Measurements from ENCODE around the gene GPR37L1.

The GPR37L1 gene, protein sequence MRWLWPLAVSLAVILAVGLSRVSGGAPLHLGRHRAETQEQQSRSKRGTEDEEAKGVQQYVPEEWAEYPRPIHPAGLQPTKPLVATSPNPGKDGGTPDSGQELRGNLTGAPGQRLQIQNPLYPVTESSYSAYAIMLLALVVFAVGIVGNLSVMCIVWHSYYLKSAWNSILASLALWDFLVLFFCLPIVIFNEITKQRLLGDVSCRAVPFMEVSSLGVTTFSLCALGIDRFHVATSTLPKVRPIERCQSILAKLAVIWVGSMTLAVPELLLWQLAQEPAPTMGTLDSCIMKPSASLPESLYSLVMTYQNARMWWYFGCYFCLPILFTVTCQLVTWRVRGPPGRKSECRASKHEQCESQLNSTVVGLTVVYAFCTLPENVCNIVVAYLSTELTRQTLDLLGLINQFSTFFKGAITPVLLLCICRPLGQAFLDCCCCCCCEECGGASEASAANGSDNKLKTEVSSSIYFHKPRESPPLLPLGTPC

DNA sequence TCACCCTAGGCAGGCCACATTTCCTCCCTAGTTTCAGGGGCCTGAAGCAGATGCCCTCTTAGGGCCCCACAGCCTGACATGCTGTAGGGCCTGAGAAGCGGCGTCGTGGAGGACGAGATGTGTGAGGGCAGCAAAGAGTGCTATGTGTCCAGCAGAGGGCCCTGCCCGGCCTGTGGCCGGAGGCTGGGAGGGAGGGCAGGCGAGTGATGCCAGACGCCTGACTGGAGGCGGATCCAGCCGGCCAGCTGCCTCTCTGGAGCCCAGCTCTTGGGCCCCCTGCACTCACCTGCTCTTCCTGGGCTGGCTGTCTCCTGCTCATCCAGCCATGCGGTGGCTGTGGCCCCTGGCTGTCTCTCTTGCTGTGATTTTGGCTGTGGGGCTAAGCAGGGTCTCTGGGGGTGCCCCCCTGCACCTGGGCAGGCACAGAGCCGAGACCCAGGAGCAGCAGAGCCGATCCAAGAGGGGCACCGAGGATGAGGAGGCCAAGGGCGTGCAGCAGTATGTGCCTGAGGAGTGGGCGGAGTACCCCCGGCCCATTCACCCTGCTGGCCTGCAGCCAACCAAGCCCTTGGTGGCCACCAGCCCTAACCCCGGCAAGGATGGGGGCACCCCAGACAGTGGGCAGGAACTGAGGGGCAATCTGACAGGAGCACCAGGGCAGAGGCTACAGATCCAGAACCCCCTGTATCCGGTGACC, at the start of gene GPR37L1:
TSS of gene GPR37L1 (plus strand) at position 279 of the 697 bp plus-strand sequence. CDS start at position 326, 47 bp downstream.
- no peak for DNase-seq

DNA sequence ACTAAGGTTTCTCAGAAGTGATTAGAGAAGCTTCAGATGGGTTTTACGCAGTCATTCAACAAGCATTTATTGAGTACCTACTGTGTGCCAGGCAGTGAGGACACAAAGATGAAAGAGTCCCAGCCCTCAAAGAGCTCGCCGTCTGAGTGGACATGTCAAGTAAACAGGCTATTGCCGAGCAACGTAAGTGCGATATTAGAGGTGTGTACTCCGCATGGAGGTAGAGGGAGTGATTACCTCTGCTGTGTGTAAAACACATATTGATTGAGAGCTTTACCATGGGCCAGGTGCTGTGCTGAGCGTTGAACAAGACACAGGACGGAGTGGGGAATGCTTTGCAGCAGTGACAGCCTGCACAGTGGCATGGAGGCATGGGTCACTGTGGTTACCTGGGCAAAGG, 49.5 kb upstream of the GPR37L1 start:
- no peak for DNase-seq

DNA sequence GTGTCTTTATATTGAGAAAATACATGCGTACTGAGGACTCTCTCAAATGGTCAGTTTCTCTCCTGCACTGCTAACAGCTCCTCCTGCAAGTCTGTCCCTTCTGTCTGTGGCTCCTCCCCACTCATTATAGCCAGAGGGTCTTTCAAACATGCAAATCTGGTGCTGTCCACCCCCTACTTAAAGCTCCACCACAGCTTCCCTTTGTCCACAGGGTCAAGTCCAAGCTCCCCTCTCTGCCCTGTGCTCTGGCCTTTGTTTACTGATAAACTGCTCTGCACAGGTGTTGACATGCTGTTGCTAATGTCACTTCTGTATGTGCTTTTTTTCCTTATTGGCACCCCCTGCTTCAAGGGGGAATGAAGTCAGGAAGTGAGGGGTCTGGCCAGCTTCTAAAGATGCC, 47.7 kb upstream of the GPR37L1 start:
- DNase-seq: no peak

DNA sequence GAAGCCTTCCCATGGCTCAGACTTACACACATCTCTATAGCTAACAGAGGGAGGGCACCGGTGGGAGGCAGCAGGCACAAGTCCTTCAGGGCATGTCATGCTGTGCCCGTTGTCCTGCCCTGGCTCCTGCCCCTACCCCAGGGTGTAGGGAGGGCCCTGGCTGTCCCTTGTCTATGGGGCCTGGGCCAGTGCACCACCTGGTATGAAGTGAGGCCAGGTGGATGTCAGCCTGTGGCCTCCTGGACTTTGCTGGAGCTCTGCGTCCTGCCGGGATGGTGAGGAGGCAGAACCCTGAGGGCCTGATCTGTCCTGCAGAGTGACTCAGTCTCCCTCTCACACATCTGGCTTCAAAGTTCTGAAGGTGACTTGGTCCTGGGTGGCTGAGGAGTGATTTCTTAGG, 47.3 kb upstream of the GPR37L1 start:
- DNase-seq: no peak

DNA sequence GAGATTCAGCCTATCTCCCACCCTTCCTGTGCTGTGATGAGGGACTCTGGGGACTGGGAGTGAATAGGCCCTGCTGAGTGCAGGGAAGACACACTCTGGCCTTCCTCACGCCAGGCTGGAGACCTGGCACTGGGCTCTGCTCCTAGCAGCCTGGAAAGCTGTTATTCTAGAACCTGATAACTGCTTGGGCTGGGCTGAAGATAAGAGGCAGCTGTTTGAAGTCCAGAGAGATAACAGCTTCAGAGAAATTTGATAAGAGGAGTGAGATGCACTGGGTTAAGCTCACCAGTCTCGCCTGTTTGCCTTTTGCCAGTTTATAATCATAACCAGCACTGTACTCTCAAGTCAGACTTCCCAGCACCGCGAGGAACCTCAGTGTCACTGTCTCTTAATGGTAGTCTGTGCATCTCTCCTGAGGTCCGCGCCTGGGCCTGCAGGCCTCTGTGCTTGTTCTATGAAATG, 46.6 kb upstream of the GPR37L1 start:
- DNase-seq: no peak

DNA sequence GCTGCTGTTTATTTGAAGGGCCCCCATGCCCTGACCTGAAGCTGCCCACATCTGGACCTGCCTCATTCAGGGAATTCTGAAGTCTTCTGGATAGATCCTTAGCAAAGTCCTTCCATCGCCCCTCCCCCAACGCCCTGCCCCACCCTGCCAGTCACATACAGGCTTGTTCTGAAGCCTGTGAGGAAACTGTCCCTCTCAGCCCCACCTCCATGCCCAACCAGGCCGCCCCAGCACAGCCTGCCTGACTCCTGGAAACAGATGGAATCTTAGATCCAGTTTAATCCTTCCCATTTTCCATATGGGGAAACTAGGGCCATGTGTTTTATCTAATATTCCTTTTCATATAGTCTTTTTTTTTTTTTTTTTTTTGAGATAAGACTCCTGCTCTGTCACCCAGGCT, 44.5 kb upstream of the GPR37L1 start:
- DNase-seq: no peak

DNA sequence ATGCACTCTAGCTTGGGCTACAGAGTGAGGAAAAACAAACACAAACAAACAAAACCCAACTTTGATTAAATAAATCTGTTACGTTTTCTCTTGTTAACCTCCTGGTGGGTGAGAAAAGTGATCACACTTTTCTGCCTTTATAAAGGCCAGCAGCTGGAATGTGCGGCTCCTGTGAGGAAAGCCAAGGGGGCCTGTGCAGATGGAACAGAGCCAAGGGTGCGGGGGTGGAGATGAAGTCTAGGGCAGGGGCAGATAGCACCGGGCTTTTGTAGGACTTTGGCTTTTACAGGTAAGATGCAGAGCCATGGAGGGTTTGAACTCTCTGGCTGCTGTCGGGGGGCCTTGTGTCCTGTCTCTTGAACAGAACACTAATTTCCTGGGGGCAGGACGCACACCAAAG, 40.7 kb upstream of the GPR37L1 start:
- DNase-seq: no peak

DNA sequence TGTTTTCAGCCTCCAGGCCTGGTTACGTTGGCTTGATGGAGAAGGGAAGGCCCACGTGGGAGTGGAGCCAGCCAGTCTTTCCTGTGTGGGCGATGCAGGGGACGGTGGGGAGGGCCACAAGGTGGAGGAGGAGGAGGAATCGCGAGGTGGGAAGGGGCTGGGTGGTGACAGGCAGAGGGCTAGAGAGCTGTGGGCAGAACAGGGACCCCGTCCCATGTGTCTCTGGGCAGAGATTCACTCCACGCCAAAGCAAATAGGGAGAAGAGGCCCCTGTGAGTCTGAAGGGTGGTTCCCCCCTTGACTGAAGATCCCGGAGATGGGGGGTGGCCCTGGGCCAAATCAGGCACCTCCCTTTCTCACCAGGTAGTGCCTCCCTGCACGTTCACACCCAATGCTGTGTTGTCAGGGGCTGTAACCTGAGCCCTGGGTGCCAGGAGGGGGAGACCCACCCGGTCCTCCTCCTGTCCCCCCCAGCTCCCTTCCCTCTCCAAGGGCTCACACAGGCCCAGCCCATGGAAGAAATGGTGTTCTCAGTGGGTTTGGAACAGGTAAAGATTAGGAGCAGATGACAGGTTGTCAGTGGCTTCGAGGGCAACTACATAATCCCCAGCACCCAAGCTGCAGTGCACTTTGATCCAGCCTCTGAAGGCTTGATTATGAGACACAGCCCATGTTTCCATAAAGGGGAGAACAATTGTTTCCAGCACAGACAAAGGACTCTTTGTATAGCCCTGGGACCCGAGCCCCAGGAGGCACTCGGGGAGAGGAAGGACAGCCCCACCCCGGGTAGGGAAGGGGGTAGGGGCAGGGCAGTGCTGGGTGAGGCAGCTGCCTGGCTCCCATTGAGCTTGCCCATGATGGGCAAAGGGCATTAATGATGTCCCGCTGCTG, 37.7 kb upstream of the GPR37L1 start:
- DNase-seq: no peak

DNA sequence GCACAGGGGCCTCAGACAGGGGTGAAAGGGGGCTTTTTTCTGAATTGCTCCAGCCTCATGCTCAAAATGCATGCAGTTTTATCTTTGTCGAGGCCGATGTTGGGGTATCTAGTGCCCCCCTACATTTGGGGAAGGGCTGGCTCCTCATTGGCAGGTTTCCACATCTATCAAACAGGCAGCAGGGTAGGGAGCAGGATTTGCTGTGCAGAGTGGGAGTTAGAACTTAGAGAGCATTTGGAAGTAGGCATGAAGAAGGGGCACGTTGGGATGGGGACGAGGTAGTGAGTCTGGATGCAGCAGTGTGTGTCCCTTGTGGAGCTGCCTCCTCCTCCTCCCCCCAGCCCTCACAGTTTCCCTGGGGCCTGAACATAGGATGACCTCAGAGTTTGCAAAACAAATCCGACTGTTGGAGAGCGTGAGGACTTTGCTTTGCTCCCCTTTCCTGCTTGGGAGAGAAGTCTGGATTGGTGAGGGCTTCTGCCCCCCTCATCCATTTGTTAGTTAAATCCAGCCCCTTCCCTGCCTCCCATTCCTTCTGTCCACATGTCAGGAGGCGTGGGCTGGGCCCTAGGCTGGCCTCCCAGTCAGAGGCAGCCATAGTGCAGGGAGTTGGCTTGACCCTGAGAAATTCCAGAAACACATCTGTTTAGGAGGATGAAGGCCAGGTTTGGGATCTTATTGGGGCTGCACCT, 36.9 kb upstream of the GPR37L1 start:
- DNase-seq: no peak

DNA sequence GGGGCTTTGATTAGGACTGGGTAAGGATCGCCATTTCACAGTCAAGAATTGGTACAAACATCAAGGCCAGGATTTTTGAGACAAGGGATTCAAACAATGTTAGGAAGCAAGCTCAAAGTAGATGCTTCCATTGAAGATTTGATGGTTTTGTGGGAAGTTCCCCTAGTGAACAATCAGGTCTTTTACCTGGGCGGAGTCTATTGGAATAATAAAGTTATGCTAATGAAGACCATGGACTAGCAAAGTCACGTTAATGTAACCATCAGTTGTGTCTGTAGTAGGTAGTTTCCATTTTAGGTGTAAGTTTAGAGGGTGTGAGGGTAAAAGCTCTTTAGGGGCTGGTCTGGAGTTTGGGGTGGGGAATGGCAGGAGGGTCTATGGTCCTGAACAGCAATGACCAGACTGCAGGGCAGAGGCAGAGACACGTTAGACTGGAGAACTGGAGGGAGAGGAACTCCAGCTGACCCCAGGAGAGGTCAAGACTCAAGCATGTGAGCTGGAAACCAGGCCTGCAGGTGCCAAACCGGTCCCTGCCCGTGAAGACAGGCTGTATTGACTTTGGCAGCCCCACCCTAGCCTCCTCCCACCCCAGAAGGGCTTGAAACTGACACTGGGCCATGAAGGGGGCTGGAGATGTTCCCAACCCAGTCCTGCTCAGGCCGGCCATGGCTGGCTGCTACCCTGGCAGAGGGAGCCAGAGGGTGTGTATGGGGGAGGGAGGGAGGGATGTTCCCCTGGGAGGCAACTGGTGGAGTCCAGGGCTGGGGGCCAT, 36.0 kb upstream of the GPR37L1 start:
- no peak for DNase-seq

DNA sequence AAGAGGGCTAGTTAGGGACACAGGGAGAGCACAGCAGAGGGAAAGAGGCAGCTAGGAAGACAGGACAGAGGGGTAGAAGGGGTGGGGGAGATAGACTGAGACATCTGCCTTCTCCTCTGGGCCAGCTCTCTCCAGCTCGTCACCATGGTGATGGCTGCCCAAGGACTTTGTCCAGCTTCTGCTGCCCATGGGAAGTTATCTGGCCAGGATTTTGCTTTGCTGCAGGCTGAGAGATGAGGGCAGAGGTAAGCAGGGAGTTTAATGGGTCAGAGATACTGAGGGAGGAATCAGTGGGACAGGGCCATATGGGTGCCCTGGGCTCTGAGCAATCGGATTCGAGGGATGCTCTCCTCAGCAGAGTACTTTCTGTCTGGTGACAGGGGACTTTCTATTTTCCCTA, 34.5 kb upstream of the GPR37L1 start:
- DNase-seq: no peak

DNA sequence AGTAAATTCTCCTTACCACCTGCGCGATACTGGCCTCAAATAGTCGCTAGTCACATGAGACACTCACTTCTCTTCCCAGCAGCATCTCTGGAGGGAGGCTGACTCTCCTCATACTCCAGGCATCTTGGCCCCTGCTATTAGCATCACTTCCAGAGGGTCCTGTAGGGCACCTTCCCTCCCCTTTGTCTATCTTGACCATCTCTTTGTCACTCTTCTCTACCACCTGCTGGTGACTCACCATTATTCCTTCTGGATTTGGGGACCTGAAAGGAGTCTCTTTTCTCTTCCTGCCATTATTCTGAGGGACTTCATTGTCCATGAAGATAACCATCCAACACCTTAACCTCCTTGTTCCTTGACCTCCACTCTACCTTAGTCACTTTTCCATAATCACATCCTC, 31.7 kb upstream of the GPR37L1 start:
- DNase-seq: no peak

DNA sequence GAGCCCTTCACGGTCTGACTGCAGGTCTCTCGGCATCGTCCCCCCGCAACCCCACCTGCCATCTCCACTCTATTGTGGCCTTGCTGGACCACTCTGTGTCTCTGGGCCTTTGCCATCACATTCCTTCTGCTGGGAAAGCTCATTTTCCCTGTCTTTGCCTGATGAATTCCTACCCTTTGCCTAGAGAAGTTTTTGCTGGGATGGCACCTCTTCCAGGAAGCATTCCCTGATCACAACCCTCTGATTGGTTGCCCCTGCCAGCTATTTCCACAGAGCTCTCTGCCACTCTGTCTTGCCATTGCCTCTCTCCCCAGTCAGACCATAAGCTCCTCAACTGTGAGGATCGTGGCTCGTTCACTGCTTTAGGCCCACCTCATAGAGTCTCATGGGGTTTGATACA, 28.9 kb upstream of the GPR37L1 start:
- no peak for DNase-seq

DNA sequence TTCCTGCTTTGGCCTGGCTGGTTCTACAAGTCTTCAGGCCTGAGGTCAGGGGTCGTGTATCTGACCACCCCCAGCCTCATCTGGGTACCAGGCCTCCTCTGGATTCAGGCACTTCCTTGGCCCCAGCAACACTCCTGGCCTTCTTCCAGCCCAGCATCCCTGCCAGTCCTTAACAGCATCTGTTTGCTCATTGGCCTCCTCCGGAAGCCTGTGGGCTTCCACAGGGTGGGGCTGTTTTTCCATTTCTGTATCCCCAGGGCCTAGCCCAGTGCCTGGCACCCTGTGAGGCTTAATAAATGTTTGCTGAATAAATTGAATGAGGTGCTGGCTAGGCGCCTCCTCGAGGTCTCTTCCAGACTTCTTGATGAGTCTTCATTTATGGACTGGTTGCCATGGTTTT, 21.5 kb upstream of the GPR37L1 start:
- no peak for DNase-seq

DNA sequence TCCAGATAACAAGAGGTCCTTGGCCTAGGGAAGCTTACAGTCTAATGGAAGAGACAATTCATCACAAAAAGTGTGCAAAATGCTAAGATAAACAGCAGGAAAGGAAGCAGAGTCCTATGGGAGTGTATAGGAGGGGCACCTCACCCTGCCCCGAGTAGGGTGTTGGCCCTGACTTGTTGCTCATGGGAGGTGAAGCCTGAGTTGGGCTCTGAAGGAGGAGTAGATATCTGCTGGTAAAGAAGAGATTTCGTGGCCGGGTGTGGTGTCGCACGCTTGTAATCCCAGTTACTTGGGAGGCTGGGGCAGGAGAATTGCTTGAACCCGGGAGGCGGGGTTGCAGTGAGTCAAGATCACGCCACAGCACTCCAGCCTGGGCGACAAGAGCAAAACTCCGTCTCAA, 18.6 kb upstream of the GPR37L1 start:
- no peak for DNase-seq

DNA sequence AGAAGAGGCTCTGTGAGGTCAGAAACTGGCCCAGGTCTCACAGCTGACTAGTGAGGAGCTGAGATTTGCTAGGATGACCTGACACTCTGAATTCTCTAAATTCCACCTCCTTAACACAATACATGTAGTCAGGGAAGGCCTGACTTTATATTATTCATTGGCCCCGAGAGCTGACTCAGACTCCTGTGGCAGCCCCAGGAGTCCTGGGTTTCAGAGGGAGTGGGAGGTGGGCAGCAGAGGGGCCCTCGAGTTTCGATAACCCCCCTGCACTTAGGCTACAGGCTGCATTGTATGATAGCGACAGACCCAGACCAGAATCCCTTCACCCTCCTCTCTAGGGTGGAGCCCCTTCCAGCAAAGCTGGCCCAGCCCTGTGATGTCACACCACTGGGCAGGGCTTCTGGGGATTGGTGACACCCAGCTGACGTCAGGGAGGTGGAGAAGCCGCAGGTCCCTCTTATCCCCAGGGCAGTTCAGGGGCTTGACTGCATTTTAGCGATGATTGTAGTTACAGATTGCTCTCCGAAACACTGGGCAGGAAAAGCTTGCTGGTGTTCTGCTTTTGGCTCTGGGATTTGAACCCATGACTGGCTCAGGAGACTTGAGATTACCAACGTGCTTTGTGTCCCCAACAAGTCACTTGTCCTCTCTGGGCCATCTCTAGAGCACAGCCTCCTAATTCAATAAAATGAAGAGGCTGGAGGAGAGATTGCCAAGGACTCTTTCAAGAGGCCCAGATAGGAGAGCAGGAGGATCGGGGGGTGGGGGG, 17.0 kb upstream of the GPR37L1 start:
- no peak for DNase-seq

DNA sequence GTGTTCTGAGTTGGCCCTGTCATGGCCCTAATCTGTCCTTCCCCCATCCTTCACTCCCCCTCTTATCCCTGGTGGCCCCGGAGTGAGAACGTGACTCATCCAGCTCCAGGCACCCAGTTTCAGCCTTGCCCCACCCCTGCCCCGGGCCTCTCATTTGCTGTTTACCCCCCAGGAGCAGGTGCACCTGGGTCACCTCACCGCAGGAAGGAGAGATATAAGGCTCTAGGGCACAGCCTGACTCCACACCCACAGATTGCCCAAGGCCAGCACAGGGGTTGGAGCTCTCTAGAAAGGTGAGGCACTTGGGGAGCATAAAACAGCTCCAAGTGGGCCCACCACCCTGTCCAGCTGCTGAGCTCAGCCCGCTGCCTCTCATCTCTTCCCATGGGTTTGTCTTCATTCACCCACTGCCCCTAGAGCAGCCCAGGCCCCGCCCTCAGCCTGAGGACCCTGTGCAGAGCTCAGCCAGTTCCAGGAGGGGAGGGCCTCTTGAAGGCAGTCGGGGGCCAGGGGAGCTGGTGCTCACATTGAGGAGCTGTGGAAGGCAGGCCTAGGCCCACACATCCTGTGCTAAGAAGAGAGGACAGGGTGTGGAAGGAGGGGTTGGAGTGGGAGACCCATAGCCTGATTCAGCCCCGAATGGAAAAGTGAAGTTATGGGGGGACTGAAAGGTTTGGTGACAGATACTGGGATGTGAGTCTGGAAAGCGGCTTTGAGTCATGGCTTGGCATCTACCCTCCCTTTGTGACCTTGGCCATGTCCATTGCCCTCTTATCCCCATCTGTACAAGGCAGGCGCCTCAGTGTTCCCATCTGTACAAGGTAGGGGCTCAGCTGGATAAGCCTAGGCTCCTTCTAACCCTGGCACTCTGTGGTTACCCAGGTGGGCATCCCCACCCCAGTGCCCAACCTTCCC, 16.1 kb upstream of the GPR37L1 start:
- no peak for DNase-seq

DNA sequence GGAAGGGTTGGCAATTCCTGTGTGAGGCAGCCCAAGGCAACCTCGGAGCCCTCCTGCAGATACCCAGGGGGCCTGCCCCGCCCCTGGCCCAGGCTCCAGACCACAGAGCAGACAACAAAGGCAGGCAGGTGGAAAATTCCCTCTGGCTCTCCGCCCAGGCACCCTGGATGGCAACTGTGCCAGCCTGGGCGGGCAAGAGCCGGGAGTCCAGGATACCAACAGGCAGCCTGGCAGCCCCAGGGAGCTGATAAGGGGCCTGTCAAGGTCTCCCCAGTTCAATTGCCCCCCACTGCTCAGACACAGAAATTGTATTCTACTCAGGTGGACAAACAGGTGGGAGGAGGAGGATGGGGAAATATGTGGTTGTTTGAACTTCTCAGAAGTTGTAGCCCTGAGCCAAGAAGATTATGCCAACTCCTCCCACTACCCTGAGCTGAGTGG, 15.4 kb upstream of the GPR37L1 start:
- no peak for DNase-seq

DNA sequence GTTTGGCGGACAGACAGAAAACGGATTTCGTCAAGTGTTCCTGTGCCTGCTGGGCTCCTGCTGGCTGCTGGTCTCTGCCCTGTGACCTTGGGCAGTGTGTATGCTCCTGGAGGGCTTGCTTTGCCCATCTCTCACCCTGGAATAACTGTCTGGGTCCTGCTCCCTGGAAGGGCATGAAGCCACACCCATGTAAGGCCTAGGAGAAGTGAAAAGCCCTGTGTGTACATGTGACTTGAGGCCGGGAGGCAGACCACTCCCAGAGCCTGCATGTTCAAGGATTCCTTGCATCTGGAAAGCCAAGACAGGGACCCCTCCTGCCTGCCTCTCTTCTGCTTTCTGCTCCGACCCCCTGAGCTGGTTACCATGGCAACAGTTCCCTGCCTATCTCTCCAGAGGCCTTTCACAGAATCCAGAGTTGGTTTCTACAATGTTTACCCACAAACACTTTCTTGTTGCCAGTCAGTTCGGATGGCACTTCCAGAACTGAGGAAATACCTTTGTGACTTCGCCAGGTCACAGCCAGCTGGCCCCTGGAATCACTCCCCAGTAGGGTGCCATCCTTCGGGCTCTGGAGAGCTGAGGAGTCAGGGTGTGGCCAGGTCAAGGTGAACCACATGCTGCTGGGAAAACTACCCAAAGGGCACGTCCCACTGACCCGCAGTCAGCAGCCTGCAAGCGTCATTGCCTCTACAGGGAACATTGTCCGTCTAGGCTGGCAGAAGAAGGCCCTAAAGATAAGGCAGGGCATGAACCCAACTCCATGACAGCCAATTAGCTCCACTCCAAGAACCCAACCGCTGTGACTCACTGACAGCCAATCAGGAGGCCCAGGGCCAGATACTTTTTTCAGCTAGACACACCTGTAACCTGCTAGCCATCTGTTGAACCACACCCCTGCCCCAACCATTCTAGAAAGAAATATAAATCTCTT, 14.7 kb upstream of the GPR37L1 start:
- DNase-seq: no peak
